K562 (cell line): Measurements from ENCODE around the gene SHISA5. TPM values are rescaled to one million over a fixed set of nuclear protein-coding genes. Genes with fewer than 3 reads are reported as not detected.
A peak's percentile ranks its signal among the peaks of the same experiment; 100 is the strongest.
"Not testable (repeated sequence)": the region's sequence is repeated elsewhere in the genome, so short reads cannot be mapped to it uniquely, and the experiment has no call there.

Experiments used
- ATAC-seq: fragments of 200-7000 bp; cut with Tn5 transposase; 3 replicates; pipeline ENCODE4 v1.9.1; 2020; ENCODE audit warnings: moderate library complexity
- BruUV-seq: library from RNA; stranded (reverse); fragments of 400-500 nt; replicated peaks from 2 replicates; lab custom pipeline; 2021; lab: Mats Ljungman, UMichigan
- CTCF ChIA-PET: fragments of 300-600 bp; formaldehyde crosslinking; extraction: SDS; loops from one replicate; lab custom pipeline; 2021; ENCODE audit warnings: low intra/inter-chr PET ratio; lab: Yijun Ruan, JAX
- POLR2A ChIA-PET: fragments of 300-600, 350-650 bp; sonication (Branson Sonifier 250); formaldehyde crosslinking; extraction: SDS; loops from one replicate; lab custom pipeline; 2021; ENCODE audit warnings: antibody characterized with exemption, inconsistent platforms; lab: Yijun Ruan, JAX
- DNase-seq, 4 experiments: peaks; one replicate each; pipeline versions ENCODE4 v3.0.0 to v3.0.0-alpha.2; 2011 to 2018; ENCODE audit warnings: low spot score in 3 of 4, mixed read lengths in 3 of 4; ENCODE audit errors: extremely low read depth in 1 of 4
- FAIRE-seq: peaks from 2 replicates; lab custom pipeline; 2011; peaks lifted over from hg19 to GRCh38; lab: Jason Lieb, UNC
- H2AFZ ChIP-seq: 2 replicates; pipeline ENCODE4 v1.6.0; 2011; ENCODE audit warnings: low read depth, low read length, control low read depth, inconsistent platforms
- H3K27ac ChIP-seq: fragments of 200-600 bp; 3 replicates; pipeline ENCODE4 v1.8.0; 2011; ENCODE audit warnings: low read depth, mild to moderate bottlenecking, control low read depth, inconsistent platforms, low read length, moderate library complexity, mixed read lengths; ENCODE audit errors: extremely low read depth
- H3K27me3 ChIP-seq, 2 experiments: fragments of 300-600 bp in 1 of 2; 2 replicates in 1 of 2; 3 replicates in 1 of 2; pipeline versions ENCODE4 v1.6.0 to v1.8.0; 2011; ENCODE audit warnings: inconsistent platforms in 2 of 2, low read length in 2 of 2, mild to moderate bottlenecking in 1 of 2, mixed read lengths in 1 of 2, moderate library complexity in 1 of 2; ENCODE audit not compliant: control insufficient read depth in 2 of 2, insufficient read depth in 2 of 2
- H3K36me3 ChIP-seq: fragments of 300-600 bp; 3 replicates; pipeline ENCODE4 v1.8.0; 2011; ENCODE audit warnings: mild to moderate bottlenecking, low read length, inconsistent platforms; ENCODE audit not compliant: control insufficient read depth, insufficient read depth
- H3K4me1 ChIP-seq, 2 experiments: fragments of 200-600 bp in 1 of 2; replicated peaks in 1 of 2; 2 replicates in 1 of 2; 3 replicates in 1 of 2; pipeline versions ENCODE4 v1.5.1 to v1.8.0; 2011; ENCODE audit warnings: inconsistent platforms in 2 of 2, low read length in 2 of 2, mild to moderate bottlenecking in 1 of 2, mixed read lengths in 1 of 2, moderate library complexity in 1 of 2; ENCODE audit not compliant: control insufficient read depth in 2 of 2, insufficient read depth in 2 of 2
- H3K4me2 ChIP-seq: 2 replicates; pipeline ENCODE4 v1.6.1; 2011; ENCODE audit warnings: low read length, control low read depth, inconsistent platforms, mixed read lengths; ENCODE audit not compliant: insufficient read depth
- H3K4me3 ChIP-seq: fragments of 200-600 bp; sonication (generic), shearing (Covaris generic); 2 replicates; pipeline ENCODE4 v1.5.1; 2016; ENCODE audit warnings: control low read depth, inconsistent platforms
- H3K79me2 ChIP-seq: fragments of 200-600 bp; 3 replicates; pipeline ENCODE4 v1.8.0; 2011; ENCODE audit warnings: low read length, inconsistent platforms; ENCODE audit not compliant: control insufficient read depth, insufficient read depth
- H3K9ac ChIP-seq, 2 experiments: 2 replicates each; pipeline versions ENCODE4 v1.6.0 to v1.6.1; 2011; ENCODE audit warnings: low read depth in 2 of 2, low read length in 2 of 2, control low read depth in 1 of 2, inconsistent platforms in 1 of 2, mild to moderate bottlenecking in 1 of 2, mixed read lengths in 1 of 2; ENCODE audit not compliant: insufficient read depth in 1 of 2
- H3K9me1 ChIP-seq: one replicate; pipeline ENCODE4 v1.6.0; 2011; ENCODE audit warnings: inconsistent platforms, mild to moderate bottlenecking, low read length, moderate library complexity; ENCODE audit not compliant: control insufficient read depth, insufficient read depth
- H3K9me3 ChIP-seq: replicated peaks from 2 replicates; pipeline ENCODE4 v1.5.1; 2011; ENCODE audit warnings: low read depth, low read length, inconsistent platforms; ENCODE audit not compliant: control insufficient read depth, insufficient read depth
- H4K20me1 ChIP-seq: replicated peaks from 2 replicates; pipeline ENCODE4 v1.6.1; 2011; ENCODE audit warnings: low read length, inconsistent platforms, mixed read lengths; ENCODE audit not compliant: control insufficient read depth, insufficient read depth
- ARHGAP35 ChIP-seq: fragments of 450-650 bp; IDR thresholded peaks from 2 replicates; pipeline ENCODE4 v1.6.1; 2018; ENCODE audit not compliant: partially characterized antibody
- CTCFL ChIP-seq: IDR thresholded peaks from 2 replicates; pipeline ENCODE4 v1.6.1; 2011; ENCODE audit warnings: borderline replicate concordance, low read depth, mild to moderate bottlenecking, moderate library complexity, low read length; ENCODE audit not compliant: insufficient read depth, poor library complexity, severe bottlenecking
- EGR1 ChIP-seq: fragments of 450-650 bp; conservative IDR thresholded peaks from 2 replicates; pipeline ENCODE4 v1.6.1; 2017; ENCODE audit warnings: mild to moderate bottlenecking
- HMG20B ChIP-seq: fragments of 250-450 bp; sonication (Bioruptor Pico); IDR thresholded peaks from 2 replicates; pipeline ENCODE4 v1.5.0; 2021; ENCODE audit warnings: mild to moderate bottlenecking
- NR4A1 ChIP-seq, 2 experiments: fragments of 250-450 bp in 1 of 2; fragments of 450-650 bp in 1 of 2; sonication (Bioruptor Pico) in 1 of 2; IDR thresholded peaks; 2 replicates each; pipeline versions ENCODE4 v1.4.0 to v1.6.1; 2016 to 2020; ENCODE audit warnings: mild to moderate bottlenecking in 2 of 2, missing compliant biosample characterization in 1 of 2, missing genetic modification characterization in 1 of 2, moderate library complexity in 1 of 2
- ZBTB33 ChIP-seq: sonication (generic); formaldehyde crosslinking; IDR thresholded peaks from 2 replicates; pipeline ENCODE4 v1.8.1; 2023; ENCODE audit warnings: mild to moderate bottlenecking, missing genetic modification reagents
- ZNF175 ChIP-seq: fragments of 200-800 bp; sonication (Bioruptor generic); IDR thresholded peaks from 2 replicates; pipeline ENCODE4 v1.6.1; 2016; ENCODE audit warnings: low read depth, mild to moderate bottlenecking, missing genetic modification characterization, missing compliant biosample characterization
- ZNF277 ChIP-seq: fragments of 250-450 bp; sonication (Bioruptor Pico); IDR thresholded peaks from 2 replicates; pipeline ENCODE4 v1.8.0; 2022; ENCODE audit warnings: inconsistent platforms, mild to moderate bottlenecking, moderate library complexity, borderline replicate concordance
- WGBS: fragments of 100-300 bp; shearing (Covaris generic); methylation state at CpG from one replicate; pipeline ENCODE4 v1.1.6; 2016; ENCODE audit warnings: low coverage, mixed read lengths; ENCODE audit not compliant: insufficient coverage; ENCODE audit errors: missing lambda C conversion rate; 5-methylcytosine and 5-hydroxymethylcytosine counted together
- in situ Hi-C: fragments of 300-500 bp; cut with MboI; formaldehyde crosslinking; loops from 4 replicates; pipeline ENCODE4 v1.15.0; 2018; ENCODE audit warnings: inconsistent platforms, mixed read lengths
- intact Hi-C: fragments of 100-400 bp; cut with micrococcal nuclease; formaldehyde crosslinking; loops from 2 replicates; pipeline ENCODE4 v1.14.2; 2022
- polyA plus RNA-seq, 8 experiments: library from polyadenylated mRNA; depleted of rRNA in 4 of 8; stranded (reverse) in 5 of 8; unstranded in 3 of 8; fragments of >200 nt; fragmentation: Nextera tagmentation in 2 of 8; fragmentation: Illumina TruSeq in 1 of 8; extraction: Ambion mirVana in 2 of 8; extraction: Trizol in 1 of 8; gene quantifications; 2 replicates each; pipeline versions ENCODE4 v1.2.1 to v1.2.3, GENCODE V29; 2011 to 2014; ENCODE audit warnings: inconsistent platforms in 1 of 8, missing spikeins in 1 of 8
- total RNA-seq, 7 experiments: library from RNA; depleted of rRNA in 6 of 7; stranded (reverse); fragments of >200 nt in 6 of 7; fragmentation: Illumina TruSeq in 2 of 7; extraction: Trizol in 2 of 7; gene quantifications; 2 replicates each; pipeline versions ENCODE4 v1.2.1 to v1.2.3, GENCODE V29; 2011 to 2021; ENCODE audit warnings: low replicate concordance in 1 of 7

Gene SHISA5
- total and polyA plus RNA-seq, 9 of the 15 experiments (the other 6 are each of a cell fraction or from before 2014, with no cell fraction given), result 8.4 to 85.8 (median 56.1) TPM

- no peak for ATAC-seq
- CTCF ChIA-PET, result no interaction called here
- Histone ChIP-seq H3K4me1 (no peaks in the 10 kb centered on the region), H3K79me2 (no peaks in the 10 kb centered on the region), H3K9ac (no peak overlapping the region), H2AFZ (no peak overlapping the region), H3K36me3 (no peaks in the 10 kb centered on the region), H3K27me3 (no peaks in the 10 kb centered on the region), H3K4me2 (no peak overlapping the region), H3K4me3 (no peak overlapping the region), H4K20me1 (no peaks in the 10 kb centered on the region), H3K9me3 (no peaks in the 10 kb centered on the region), H3K27ac (no peak overlapping the region), H3K9me1 (no peaks in the 10 kb centered on the region)
- in situ Hi-C loops, result no loop called here
- FAIRE-seq, result no peak
- no peak for DNase-seq
- BruUV-seq, result no TSS peak
- POLR2A ChIA-PET, result no interaction called here
- WGBS, result 54% methylated on average over 5 of the region's 5 CpGs
- intact Hi-C loops, result no loop called here
- no peak for TF ChIP-seq CTCFL
- TF ChIP-seq EGR1, result peak; percentile 58
- no peak for TF ChIP-seq NR4A1 (CRISPR knock-in tag; IDR thresholded peaks at IDR 0.05)
- TF ChIP-seq NR4A1 (tag; IDR thresholded peaks at IDR 0.05), result no peak
- TF ChIP-seq ZBTB33 (CRISPR knock-in tag), result peak; percentile 43; the same call in 1 of the 2 replicates
- no peak for TF ChIP-seq ZNF175 (CRISPR knock-in tag)
- no peak for TF ChIP-seq ARHGAP35
- TF ChIP-seq ZNF277 (CRISPR knock-in tag), result no peak
- no peak for TF ChIP-seq HMG20B (CRISPR knock-in tag)
Observed at GRCh38 chr3:48486952-48487351, 17.0 kb downstream of the SHISA5 start.

GRCh38 chr3:48482822-48483221 lies 21.2 kb downstream of the SHISA5 start:
- H3K79me2 ChIP-seq, BruUV-seq, H3K27me3 ChIP-seq, CTCF ChIA-PET, DNase-seq, H3K4me2 ChIP-seq, H3K9me1 ChIP-seq, H2AFZ ChIP-seq, H3K27ac ChIP-seq, intact Hi-C loops, H3K9ac ChIP-seq, H3K36me3 ChIP-seq, ATAC-seq, H3K4me3 ChIP-seq, FAIRE-seq, H3K4me1 ChIP-seq, in situ Hi-C loops, H3K9me3 ChIP-seq, H4K20me1 ChIP-seq: not testable (repeated sequence)
- POLR2A ChIA-PET, result interaction anchor here (0.6 to 0.9 kb wide), 3 partner anchors 11 to 638 kb away, joined by 3 read pairs; partner anchors contain the start of genes PFKFB4 and USP19
- WGBS, result 73% methylated on average over 4 of the region's 6 CpGs
